ENCODE data around the gene ATL2. TPM values are rescaled to one million over a fixed set of nuclear protein-coding genes. Genes with fewer than 3 reads are reported as not detected.
"Not testable (repeated sequence)": the region's sequence is repeated elsewhere in the genome, so short reads cannot be mapped to it uniquely, and the experiment has no call there.

The ATL2 gene
- total RNA-seq, 2 donors from 2014 or later, result 54.9 to 66.5 TPM

DNA sequence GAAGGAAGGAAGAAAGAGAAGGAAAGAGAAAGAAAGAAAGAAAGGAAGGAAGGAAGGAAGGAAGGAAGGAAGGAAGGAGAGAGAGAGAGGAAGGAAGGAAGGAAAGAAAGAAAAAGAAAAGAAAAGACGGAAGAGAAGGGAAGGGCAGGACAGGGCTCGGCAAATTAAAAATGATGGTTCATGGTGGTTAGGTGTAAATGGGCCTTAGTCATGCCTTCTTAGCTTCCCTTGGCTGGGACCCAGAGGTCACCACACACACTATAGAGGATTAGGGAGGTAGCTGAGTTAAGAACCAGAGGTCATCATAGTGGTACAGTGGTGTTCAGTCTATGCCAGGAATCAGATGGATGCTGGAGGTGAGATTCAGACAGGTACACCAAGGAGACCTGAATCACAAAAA lies 9.3 kb upstream of the ATL2 start:
- Histone ChIP-seq H3K9ac (ENCODE audit: low read depth in 2 of 2, low read length in 2 of 2) (no peak overlapping the region), H3K27ac (no peak overlapping the region), H3K4me1 (no peaks in the 10 kb centered on the region), H3K36me3 (no peaks in the 10 kb centered on the region), H3K4me3 (no peak overlapping the region), H3K9me3 (no peaks in the 10 kb centered on the region), H3K27me3 (no peaks in the 10 kb centered on the region)
- TF ChIP-seq, protein P1, sequence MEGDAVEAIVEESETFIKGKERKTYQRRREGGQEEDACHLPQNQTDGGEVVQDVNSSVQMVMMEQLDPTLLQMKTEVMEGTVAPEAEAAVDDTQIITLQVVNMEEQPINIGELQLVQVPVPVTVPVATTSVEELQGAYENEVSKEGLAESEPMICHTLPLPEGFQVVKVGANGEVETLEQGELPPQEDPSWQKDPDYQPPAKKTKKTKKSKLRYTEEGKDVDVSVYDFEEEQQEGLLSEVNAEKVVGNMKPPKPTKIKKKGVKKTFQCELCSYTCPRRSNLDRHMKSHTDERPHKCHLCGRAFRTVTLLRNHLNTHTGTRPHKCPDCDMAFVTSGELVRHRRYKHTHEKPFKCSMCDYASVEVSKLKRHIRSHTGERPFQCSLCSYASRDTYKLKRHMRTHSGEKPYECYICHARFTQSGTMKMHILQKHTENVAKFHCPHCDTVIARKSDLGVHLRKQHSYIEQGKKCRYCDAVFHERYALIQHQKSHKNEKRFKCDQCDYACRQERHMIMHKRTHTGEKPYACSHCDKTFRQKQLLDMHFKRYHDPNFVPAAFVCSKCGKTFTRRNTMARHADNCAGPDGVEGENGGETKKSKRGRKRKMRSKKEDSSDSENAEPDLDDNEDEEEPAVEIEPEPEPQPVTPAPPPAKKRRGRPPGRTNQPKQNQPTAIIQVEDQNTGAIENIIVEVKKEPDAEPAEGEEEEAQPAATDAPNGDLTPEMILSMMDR (IDR thresholded peaks at IDR 0.05), result no peak
- no peak for DNase-seq
- intact Hi-C loops (cut with DNase I), result loop anchor here (10.0 kb wide), 1 partner anchor 68 kb away; no protein-coding TSS in a partner anchor

DNA sequence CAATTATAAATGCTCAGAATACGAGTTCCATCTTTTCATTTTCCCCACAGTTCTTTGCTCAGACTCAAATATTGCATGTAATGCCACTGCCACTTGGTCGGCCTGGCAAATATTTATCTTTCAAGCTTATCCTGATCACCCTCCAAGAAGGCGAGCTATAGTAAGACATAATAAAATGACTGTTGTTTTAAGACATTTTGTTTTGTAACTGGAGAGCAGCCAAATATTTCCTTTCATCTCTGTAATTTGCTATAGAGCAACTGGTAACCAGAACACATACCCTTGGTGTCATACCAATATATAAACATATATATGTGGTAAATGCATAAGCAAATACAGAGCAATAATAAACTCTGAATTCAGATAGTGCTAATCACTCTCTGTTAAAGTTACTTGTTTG lies 7.3 kb upstream of the ATL2 start:
- no peaks in the 10 kb centered on the region for H3K4me1 ChIP-seq
- H3K27me3 ChIP-seq, result no peaks in the 10 kb centered on the region
- intact Hi-C loops (cut with DNase I), result loop anchor here (10.0 kb wide), 1 partner anchor 70 kb away; no protein-coding TSS in a partner anchor
- no peaks in the 10 kb centered on the region for H3K36me3 ChIP-seq
- no peak overlapping the region for H3K9ac ChIP-seq (ENCODE audit: low read depth in 2 of 2, low read length in 2 of 2)
- no peak overlapping the region for H3K4me3 ChIP-seq
- H3K9me3 ChIP-seq, result no peaks in the 10 kb centered on the region
- TF ChIP-seq, protein P1 (IDR thresholded peaks at IDR 0.05), result no peak
- DNase-seq, result no peak
- no peak overlapping the region for H3K27ac ChIP-seq

DNA sequence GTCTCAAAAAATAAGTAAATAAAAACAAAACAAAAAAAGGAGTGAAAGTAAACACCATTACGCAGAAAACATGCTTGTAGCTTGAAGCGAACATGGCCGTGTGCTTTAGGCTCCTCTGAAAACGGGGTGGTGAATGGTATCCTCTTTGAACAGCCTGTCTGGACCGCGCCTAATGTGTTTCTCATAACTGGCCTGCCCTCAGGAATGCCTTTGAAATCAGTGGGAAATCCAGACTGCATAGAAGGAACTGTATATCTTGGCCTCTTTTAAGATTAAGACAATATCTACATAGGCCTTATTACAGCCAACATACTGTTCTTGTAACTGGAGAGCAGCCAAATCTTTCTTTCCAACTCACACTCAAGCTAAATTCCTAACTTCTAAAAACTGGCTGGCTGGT lies 6.7 kb upstream of the ATL2 start:
- not testable (repeated sequence) for H3K9ac ChIP-seq (ENCODE audit: low read depth in 2 of 2, low read length in 2 of 2); H3K27ac ChIP-seq; DNase-seq; H3K36me3 ChIP-seq; H3K4me1 ChIP-seq; H3K4me3 ChIP-seq; H3K9me3 ChIP-seq; H3K27me3 ChIP-seq
- intact Hi-C loops (cut with DNase I), result loop anchor here (10.0 kb wide), 1 partner anchor 71 kb away; no protein-coding TSS in a partner anchor

DNA sequence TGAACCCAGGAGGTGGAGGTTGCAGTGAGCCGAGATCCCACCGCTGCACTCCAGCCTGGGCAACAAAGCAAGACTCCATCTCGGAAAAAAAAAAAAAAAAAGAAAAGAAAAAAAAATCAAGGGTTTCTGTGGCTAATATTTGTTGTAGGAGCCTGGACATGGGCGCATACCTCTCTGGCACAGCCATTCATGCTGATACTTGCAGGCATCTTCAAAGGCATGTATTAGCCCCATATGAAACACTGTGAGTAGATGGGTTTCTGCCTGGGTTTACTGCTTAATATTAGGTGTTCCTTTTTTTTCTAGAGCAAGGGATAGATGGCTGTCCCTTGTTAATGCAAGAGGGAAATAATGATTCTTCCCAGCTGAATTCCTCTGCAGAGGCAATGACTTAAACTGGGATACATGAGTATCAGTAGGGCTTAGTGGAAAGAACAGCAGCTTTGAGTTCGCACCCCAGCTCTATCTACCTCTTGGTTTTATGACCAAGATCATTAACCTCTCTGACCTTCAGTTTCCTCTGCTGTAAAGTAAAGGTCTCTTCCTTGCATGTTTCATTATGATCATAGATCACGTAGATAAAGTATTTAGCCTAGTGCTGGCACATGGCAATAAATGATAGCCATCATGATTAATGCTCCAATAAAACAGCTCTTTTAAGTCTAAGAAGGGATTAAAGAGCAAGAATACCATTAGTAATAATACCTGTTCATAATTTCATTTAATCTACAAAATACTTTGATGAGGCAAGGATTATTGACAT lies 4.5 kb upstream of the ATL2 start:
- TF ChIP-seq, protein P1 (IDR thresholded peaks at IDR 0.05), result no peak
- Histone ChIP-seq H3K4me1 (no peaks in the 10 kb centered on the region), H3K36me3 (no peaks in the 10 kb centered on the region), H3K9me3 (no peaks in the 10 kb centered on the region), H3K9ac (ENCODE audit: low read depth in 2 of 2, low read length in 2 of 2) (no peak overlapping the region), H3K4me3 (no peak overlapping the region), H3K27ac (no peak overlapping the region), H3K27me3 (no peaks in the 10 kb centered on the region)
- DNase-seq, result no peak
- intact Hi-C loops (cut with DNase I), result loop anchor here (10.0 kb wide), 1 partner anchor 73 kb away; no protein-coding TSS in a partner anchor

DNA sequence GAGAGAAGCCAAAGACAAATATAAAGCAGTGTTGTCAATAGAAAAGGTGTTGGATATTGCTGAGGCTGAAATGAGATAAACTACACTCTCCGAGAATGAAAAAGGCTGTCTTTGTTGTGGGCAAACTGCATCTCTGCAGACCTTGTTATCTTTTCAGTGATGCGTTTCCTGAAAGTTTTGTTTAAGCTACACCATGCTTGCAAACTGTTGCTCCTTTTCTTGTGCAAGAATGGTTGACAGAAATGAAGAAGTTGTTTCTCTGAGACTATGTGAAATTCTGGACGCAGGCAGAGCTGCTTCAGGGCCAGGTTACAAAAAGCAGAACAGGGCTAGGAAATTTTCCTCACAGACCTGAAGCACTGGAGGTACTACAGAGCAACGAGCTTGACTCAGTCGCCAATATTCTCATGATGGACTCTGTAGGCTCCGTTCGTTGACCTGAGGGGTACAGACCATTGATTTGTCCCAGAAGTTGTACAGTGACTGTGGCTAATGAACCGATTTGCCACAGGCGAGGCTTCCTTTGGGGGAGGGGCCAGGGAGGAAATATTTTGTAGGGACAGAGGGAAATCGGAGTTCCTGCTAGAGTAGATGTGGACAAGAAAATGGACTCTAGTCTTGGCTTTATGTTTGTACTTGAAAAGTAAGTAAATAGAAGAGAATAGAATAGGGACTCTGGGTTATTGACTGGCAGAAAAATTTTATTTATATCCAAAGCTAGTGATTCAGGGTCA lies 3.5 kb upstream of the ATL2 start:
- no peaks in the 10 kb centered on the region for H3K4me1 ChIP-seq
- no peak overlapping the region for H3K9ac ChIP-seq (ENCODE audit: low read depth in 2 of 2, low read length in 2 of 2)
- H3K4me3 ChIP-seq, result no peak overlapping the region
- no peak for DNase-seq
- intact Hi-C loops (cut with DNase I), result loop anchor here (10.0 kb wide), 1 partner anchor 74 kb away; no protein-coding TSS in a partner anchor
- TF ChIP-seq, protein P1 (IDR thresholded peaks at IDR 0.05), result no peak
- H3K36me3 ChIP-seq, result no peaks in the 10 kb centered on the region
- H3K9me3 ChIP-seq, result no peaks in the 10 kb centered on the region
- H3K27ac ChIP-seq, result no peak overlapping the region
- no peaks in the 10 kb centered on the region for H3K27me3 ChIP-seq
